ENCODE measurements around the gene PLCB2. TPM values are rescaled to one million over a fixed set of nuclear protein-coding genes. Genes with fewer than 3 reads are reported as not detected.

Gene PLCB2
- total and polyA plus RNA-seq, 2 donors (not counting 1 experiment from before 2014, with no cell fraction given): 166 to 312 TPM

- ATAC-seq (ENCODE audit: low read depth) (no peak), DNase-seq (no peak)
- no peaks in the 10 kb centered on the region for H3K4me1 ChIP-seq (ENCODE audit: control insufficient read depth in 2 of 2, insufficient read depth in 2 of 2, low read length in 2 of 2)
- Mint-ChIP-seq H3K4me3 (no peak overlapping the region), H3K4me1 (peaks cover 2% of the 10 kb centered on the region), H3K27ac (no peak overlapping the region), H3K27me3 (no peaks in the 10 kb centered on the region), H3K9me3 (ENCODE audit: insufficient read depth) (peaks cover 6% of the 10 kb centered on the region)
- WGBS (ENCODE audit: insufficient coverage): 95% methylated on average over 16 of the region's 17 CpGs
- no peaks in the 10 kb centered on the region for H4K20me1 ChIP-seq (ENCODE audit: control insufficient read depth, insufficient read depth, low read length, poor library complexity, severe bottlenecking)
- intact Hi-C loops (cut with micrococcal nuclease): no loop called here
- no peak overlapping the region for H3K4me2 ChIP-seq (replicated peaks; ENCODE audit: low read depth, low read length, poor library complexity, severe bottlenecking)
- H3K27ac ChIP-seq (ENCODE audit: low read length in 2 of 2): no peak overlapping the region
- H3K4me3 ChIP-seq (ENCODE audit: control extremely low read depth in 1 of 5, extremely low read depth in 1 of 5, insufficient read depth in 1 of 5, low read depth in 2 of 5, low read length in 4 of 5): no peak overlapping the region
- H3K9me3 ChIP-seq (ENCODE audit: control extremely low read depth in 1 of 3, control insufficient read depth in 2 of 3, insufficient read depth in 1 of 3, low read length in 2 of 3): peaks cover 0 to 12% (median 0%) of the 10 kb centered on the region in 3 donors
- peaks cover 0 to 77% of the 10 kb centered on the region in 2 experiments for H3K36me3 ChIP-seq (replicated peaks in 1 of 2; ENCODE audit: control extremely low read depth in 1 of 2, control insufficient read depth in 1 of 2, extremely low read depth in 1 of 2, insufficient read depth in 2 of 2, low read length in 1 of 2)
- POLR2A ChIA-PET: no interaction called here
- H3K79me2 ChIP-seq (ENCODE audit: control insufficient read depth, insufficient read depth, low read length): no peaks in the 10 kb centered on the region
- TF ChIP-seq EZH2 (IDR thresholded peaks at IDR 0.05; ENCODE audit: borderline replicate concordance, insufficient read depth, low read depth, low read length, poor library complexity, severe bottlenecking): no peak
- TF ChIP-seq CTCF (IDR thresholded peaks at IDR 0.05): no peak
- H2AFZ ChIP-seq (ENCODE audit: insufficient read depth, low read depth, low read length, poor library complexity, severe bottlenecking): no peak overlapping the region
- no peak overlapping the region for H3K9ac ChIP-seq (ENCODE audit: low read length)
- CTCF ChIA-PET: interaction anchor here (1.1 to 1.4 kb wide), 2 partner anchors 16 to 25 kb away, joined by 3 read pairs; partner anchors contain the start of gene INAFM2
- H3K27me3 ChIP-seq (replicated peaks in 1 of 4; ENCODE audit: control extremely low read depth in 1 of 4, control insufficient read depth in 3 of 4, insufficient read depth in 4 of 4, low read length in 3 of 4): no peaks in the 10 kb centered on the region
Observed at GRCh38 chr15:40298216-40298935, 9.4 kb downstream of the PLCB2 start.

GRCh38 chr15:40297356-40297755, 10.4 kb downstream of the PLCB2 start:
- Mint-ChIP-seq H3K4me1 (peaks cover 2% of the 10 kb centered on the region), H3K9me3 (ENCODE audit: insufficient read depth) (peaks cover 6% of the 10 kb centered on the region), H3K27ac (no peak overlapping the region), H3K4me3 (no peak overlapping the region), H3K27me3 (no peaks in the 10 kb centered on the region)
- H3K4me2 ChIP-seq (replicated peaks; ENCODE audit: low read depth, low read length, poor library complexity, severe bottlenecking): no peak overlapping the region
- no peaks in the 10 kb centered on the region for H3K27me3 ChIP-seq (replicated peaks in 1 of 4; ENCODE audit: control extremely low read depth in 1 of 4, control insufficient read depth in 3 of 4, insufficient read depth in 4 of 4, low read length in 3 of 4)
- DNase-seq (no peak), ATAC-seq (ENCODE audit: low read depth) (no peak)
- TF ChIP-seq CTCF (IDR thresholded peaks at IDR 0.05) (no peak), EZH2 (IDR thresholded peaks at IDR 0.05; ENCODE audit: borderline replicate concordance, insufficient read depth, low read depth, low read length, poor library complexity, severe bottlenecking) (no peak)
- CTCF ChIA-PET: interaction anchor here (1.2 kb wide), 1 partner anchor 23 kb away, joined by 5 read pairs; no protein-coding TSS in a partner anchor
- H3K27ac ChIP-seq (ENCODE audit: low read length in 2 of 2): no peak overlapping the region
- no peaks in the 10 kb centered on the region for H3K4me1 ChIP-seq (ENCODE audit: control insufficient read depth in 2 of 2, insufficient read depth in 2 of 2, low read length in 2 of 2)
- H3K4me3 ChIP-seq (ENCODE audit: control extremely low read depth in 1 of 5, extremely low read depth in 1 of 5, insufficient read depth in 1 of 5, low read depth in 2 of 5, low read length in 4 of 5): no peak overlapping the region
- no peak overlapping the region for H2AFZ ChIP-seq (ENCODE audit: insufficient read depth, low read depth, low read length, poor library complexity, severe bottlenecking)
- no peaks in the 10 kb centered on the region for H4K20me1 ChIP-seq (ENCODE audit: control insufficient read depth, insufficient read depth, low read length, poor library complexity, severe bottlenecking)
- POLR2A ChIA-PET: no interaction called here
- WGBS (ENCODE audit: insufficient coverage): 95% methylated on average over 4 of the region's 10 CpGs
- H3K36me3 ChIP-seq (replicated peaks in 1 of 2; ENCODE audit: control extremely low read depth in 1 of 2, control insufficient read depth in 1 of 2, extremely low read depth in 1 of 2, insufficient read depth in 2 of 2, low read length in 1 of 2): peaks cover 0 to 73% of the 10 kb centered on the region in 2 experiments
- no peak overlapping the region for H3K9ac ChIP-seq (ENCODE audit: low read length)
- no peaks in the 10 kb centered on the region for H3K79me2 ChIP-seq (ENCODE audit: control insufficient read depth, insufficient read depth, low read length)
- intact Hi-C loops (cut with micrococcal nuclease): no loop called here
- peaks cover 0 to 12% (median 0%) of the 10 kb centered on the region in 3 donors for H3K9me3 ChIP-seq (ENCODE audit: control extremely low read depth in 1 of 3, control insufficient read depth in 2 of 3, insufficient read depth in 1 of 3, low read length in 2 of 3)
